GM21576 (cell line): ENCODE data around the gene ZRANB3.

Experiments
- ATAC-seq: cut with Tn5 transposase; IDR thresholded peaks from one replicate; pipeline ENCODE4 v1.9.1; 2021; ENCODE audit warnings: mild to moderate bottlenecking, moderate library complexity; ENCODE audit not compliant: unreplicated experiment

ZRANB3 gene

GRCh38 chr2:135256531-135257260 is 274.3 kb downstream of the ZRANB3 start:
- ATAC-seq, result no peak

- no peak for ATAC-seq
These were observed 275.8 kb downstream of the ZRANB3 start for GRCh38 chr2:135255208-135255607.

GRCh38 chr2:135252805-135253458 is 278.1 kb downstream of the ZRANB3 start:
- no peak for ATAC-seq

GRCh38 chr2:135248611-135249010 is 282.4 kb downstream of the ZRANB3 start:
- no peak for ATAC-seq

- no peak for ATAC-seq
These were observed 284.2 kb downstream of the ZRANB3 start for GRCh38 chr2:135246711-135247270.

GRCh38 chr2:135245071-135245470 is 285.9 kb downstream of the ZRANB3 start:
- no peak for ATAC-seq

GRCh38 chr2:135238651-135239050 is 292.4 kb downstream of the ZRANB3 start:
- ATAC-seq, result no peak

- ATAC-seq, result no peak
These were observed 300.9 kb downstream of the ZRANB3 start for GRCh38 chr2:135230150-135230549.

- ATAC-seq, result no peak
These were observed 303.6 kb downstream of the ZRANB3 start for GRCh38 chr2:135227386-135227785.

- no peak for ATAC-seq
These were observed 304.1 kb downstream of the ZRANB3 start for GRCh38 chr2:135226961-135227360.

- ATAC-seq, result no peak
These were observed 305.2 kb downstream of the ZRANB3 start for GRCh38 chr2:135225781-135226180.

GRCh38 chr2:135219226-135219625 is 311.8 kb downstream of the ZRANB3 start:
- ATAC-seq, result no peak

- ATAC-seq, result no peak
These were observed 312.6 kb downstream of the ZRANB3 start for GRCh38 chr2:135218426-135218825.

- ATAC-seq, result no peak
These were observed 318.3 kb downstream of the ZRANB3 start for GRCh38 chr2:135212757-135213156.

GRCh38 chr2:135208016-135208415 is 323.0 kb downstream of the ZRANB3 start:
- ATAC-seq, result no peak

GRCh38 chr2:135203944-135204343 is 327.1 kb downstream of the ZRANB3 start:
- ATAC-seq, result no peak

- no peak for ATAC-seq
These were observed 328.3 kb downstream of the ZRANB3 start for GRCh38 chr2:135202751-135203150.

- no peak for ATAC-seq
These were observed 332.5 kb downstream of the ZRANB3 start for GRCh38 chr2:135198481-135198880.

- ATAC-seq, result no peak
These were observed 340.2 kb downstream of the ZRANB3 start for GRCh38 chr2:135190799-135191198.

GRCh38 chr2:135189148-135189547 is 341.9 kb downstream of the ZRANB3 start:
- no peak for ATAC-seq

- no peak for ATAC-seq
These were observed 343.7 kb downstream of the ZRANB3 start for GRCh38 chr2:135187270-135187669.

GRCh38 chr2:135186054-135186453 is 345.0 kb downstream of the ZRANB3 start:
- no peak for ATAC-seq
